CD14-positive monocyte (primary cell): ENCODE measurements around the gene RNF220. TPM values are rescaled to one million over a fixed set of nuclear protein-coding genes. Genes with fewer than 3 reads are reported as not detected.

ENCODE experiments used
- DNase-seq, 3 donors: peaks; one replicate each; pipeline ENCODE4 v3.0.0-alpha.2; 2011 to 2022
- H2AFZ ChIP-seq: 2 replicates; pipeline ENCODE4 v1.6.0; 2012; ENCODE audit warnings: mild to moderate bottlenecking, low read depth, low read length, inconsistent platforms; ENCODE audit not compliant: insufficient read depth, poor library complexity, severe bottlenecking
- H3K27ac ChIP-seq, 2 donors: 1 replicate in 1 of 2; 2 replicates in 1 of 2; pipeline ENCODE4 v1.5.1; 2012 to 2013; ENCODE audit warnings: low read length in 2 of 2, control low read depth in 1 of 2, inconsistent platforms in 1 of 2, low read depth in 1 of 2, mild to moderate bottlenecking in 1 of 2
- H3K27me3 ChIP-seq, 2 donors: one replicate each; pipeline versions ENCODE4 v1.6.0 to v1.6.1; 2011 to 2013; ENCODE audit warnings: low read length in 2 of 2; ENCODE audit not compliant: control insufficient read depth in 2 of 2, insufficient read depth in 2 of 2
- H3K36me3 ChIP-seq, 2 donors: replicated peaks in 1 of 2; 1 replicate in 1 of 2; 2 replicates in 1 of 2; pipeline versions ENCODE4 v1.5.1 to v1.6.1; 2012 to 2013; ENCODE audit warnings: low read length in 2 of 2, control low read depth in 1 of 2, inconsistent platforms in 1 of 2, mild to moderate bottlenecking in 1 of 2; ENCODE audit not compliant: insufficient read depth in 2 of 2, control insufficient read depth in 1 of 2
- H3K4me1 ChIP-seq, 2 donors: 1 replicate in 1 of 2; 2 replicates in 1 of 2; pipeline versions ENCODE4 v1.5.1 to v1.6.1; 2012 to 2013; ENCODE audit warnings: low read length in 2 of 2, control low read depth in 1 of 2, inconsistent platforms in 1 of 2, mild to moderate bottlenecking in 1 of 2, moderate library complexity in 1 of 2; ENCODE audit not compliant: insufficient read depth in 2 of 2, control insufficient read depth in 1 of 2
- H3K4me2 ChIP-seq: replicated peaks from 2 replicates; pipeline ENCODE3; 2012; ENCODE audit warnings: low read length, moderate library complexity, mild to moderate bottlenecking; ENCODE audit not compliant: poor library complexity, severe bottlenecking; ENCODE audit errors: extremely low read depth
- H3K4me3 ChIP-seq, 3 experiments: fragments of 200-600 bp in 1 of 3; sonication (generic) in 1 of 3; replicated peaks in 1 of 3; 1 replicate in 2 of 3; 2 replicates in 1 of 3; pipeline ENCODE4 v1.5.1; 2011 to 2013; ENCODE audit warnings: low read length in 3 of 3, mild to moderate bottlenecking in 3 of 3, control low read depth in 2 of 3, low read depth in 2 of 3, inconsistent platforms in 1 of 3, moderate library complexity in 1 of 3
- H3K79me2 ChIP-seq: 2 replicates; pipeline ENCODE4 v1.6.0; 2012; ENCODE audit warnings: mild to moderate bottlenecking, control low read depth, inconsistent platforms, low read length, moderate library complexity; ENCODE audit not compliant: insufficient read depth
- H3K9ac ChIP-seq: 2 replicates; pipeline ENCODE4 v1.6.0; 2017; ENCODE audit warnings: low read length, mild to moderate bottlenecking; ENCODE audit not compliant: insufficient read depth, poor library complexity, severe bottlenecking
- H3K9me3 ChIP-seq, 2 donors: replicated peaks in 1 of 2; 1 replicate in 1 of 2; 2 replicates in 1 of 2; pipeline versions ENCODE4 v1.5.1 to v1.6.1; 2012 to 2013; ENCODE audit warnings: low read length in 2 of 2, control low read depth in 1 of 2; ENCODE audit not compliant: control insufficient read depth in 1 of 2, insufficient read depth in 1 of 2
- H4K20me1 ChIP-seq: 2 replicates; pipeline ENCODE4 v1.6.0; 2012; ENCODE audit warnings: mild to moderate bottlenecking, low read length, control low read depth, moderate library complexity; ENCODE audit not compliant: insufficient read depth
- H3K27ac Mint-ChIP-seq, 7 donors: one replicate each; pipeline ENCODE4 v1.8.0; 2020; ENCODE audit warnings: mild to moderate bottlenecking in 7 of 7, mixed read lengths in 7 of 7, moderate library complexity in 6 of 7, inconsistent platforms in 2 of 7
- H3K27me3 Mint-ChIP-seq, 3 donors: one replicate each; pipeline ENCODE4 v1.8.0; 2021 to 2022; ENCODE audit warnings: low read depth in 3 of 3, mild to moderate bottlenecking in 3 of 3, mixed read lengths in 3 of 3, moderate library complexity in 3 of 3, inconsistent platforms in 1 of 3
- H3K36me3 Mint-ChIP-seq, 2 donors: one replicate each; pipeline ENCODE4 v1.8.0; 2020; ENCODE audit warnings: mixed read lengths in 2 of 2, inconsistent platforms in 1 of 2, mild to moderate bottlenecking in 1 of 2
- H3K4me1 Mint-ChIP-seq: one replicate; pipeline ENCODE4 v1.8.0; 2020; ENCODE audit warnings: mild to moderate bottlenecking, mixed read lengths
- H3K4me3 Mint-ChIP-seq, 2 donors: one replicate each; pipeline ENCODE4 v1.8.0; 2020; ENCODE audit warnings: mild to moderate bottlenecking in 2 of 2, mixed read lengths in 2 of 2, moderate library complexity in 1 of 2
- H3K9me3 Mint-ChIP-seq, 7 donors: one replicate each; pipeline ENCODE4 v1.8.0; 2020 to 2022; ENCODE audit warnings: mixed read lengths in 7 of 7, mild to moderate bottlenecking in 6 of 7, moderate library complexity in 6 of 7, inconsistent platforms in 2 of 7
- WGBS: methylation state at CpG from one replicate; pipeline ENCODE4 v1.1.5; 2013; ENCODE audit warnings: missing lambda C conversion rate; ENCODE audit not compliant: insufficient coverage; 5-methylcytosine and 5-hydroxymethylcytosine counted together
- intact Hi-C, 2 donors: fragments of 100-400 bp; cut with micrococcal nuclease; formaldehyde crosslinking; loops; one replicate each; pipeline versions ENCODE4 v1.15.0 to v1.15.1; 2023
- polyA plus RNA-seq, 3 donors: library from polyadenylated mRNA; depleted of rRNA in 1 of 3; unstranded in 2 of 3; stranded (reverse) in 1 of 3; fragments of 300-500 nt in 2 of 3; fragments of >200 nt in 1 of 3; fragmentation: Illumina TruSeq in 2 of 3; gene quantifications; 1 replicate in 2 of 3; 2 replicates in 1 of 3; pipeline ENCODE4 v1.2.3, GENCODE V29; 2012 to 2021
- TF ChIP-seq, protein P1 (sequence below): fragments of 200-600 bp; IDR thresholded peaks from one replicate; pipeline ENCODE4 v1.8.0; 2022; ENCODE audit warnings: antibody characterized with exemption, mild to moderate bottlenecking

Gene RNF220
- polyA plus RNA-seq, 3 donors, result 39.4 to 133 (median 49.4) TPM

DNA sequence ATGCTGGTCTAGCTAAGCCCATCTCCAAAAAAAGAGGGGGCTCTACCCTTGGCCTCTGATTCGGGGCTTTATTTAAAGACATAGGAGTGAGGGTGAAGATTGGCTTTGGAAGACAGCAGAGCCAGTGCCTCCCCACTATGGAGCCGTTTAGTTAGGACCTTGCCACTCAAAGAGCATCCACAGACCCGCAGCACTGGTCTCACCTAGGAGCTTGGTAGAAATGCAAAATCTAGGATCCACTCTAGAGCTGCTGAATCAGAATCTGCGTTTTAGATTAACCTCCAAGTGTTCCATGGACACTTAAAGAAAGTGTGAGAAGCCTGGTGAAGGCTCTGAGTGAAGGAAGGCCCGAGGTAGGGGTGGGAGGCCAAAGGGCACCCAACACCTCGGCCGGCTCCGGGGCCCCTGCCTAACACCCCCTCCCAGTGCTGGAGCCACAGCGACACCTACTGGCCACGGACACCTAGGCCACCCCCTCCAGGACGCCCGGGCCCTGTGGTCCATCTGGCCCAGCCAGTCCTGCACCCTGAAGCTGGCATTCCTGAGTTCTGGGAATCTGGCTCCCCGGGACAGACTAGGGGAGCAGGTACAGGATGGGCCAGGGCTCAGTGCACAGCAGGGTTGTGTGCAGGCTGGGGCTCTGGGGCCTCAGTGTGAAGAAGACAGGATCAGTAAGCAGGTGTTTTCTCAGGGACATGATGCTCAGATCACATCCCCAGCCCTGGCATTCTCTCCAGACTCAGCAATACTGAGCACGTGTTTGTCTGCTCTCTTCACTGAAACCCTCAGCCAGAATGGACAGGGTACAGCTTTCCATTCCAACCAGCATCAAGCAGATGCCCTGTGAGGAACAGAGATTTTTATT is 190.0 kb downstream of the RNF220 start:
- H3K4me2 ChIP-seq, result no peak overlapping the region

DNA sequence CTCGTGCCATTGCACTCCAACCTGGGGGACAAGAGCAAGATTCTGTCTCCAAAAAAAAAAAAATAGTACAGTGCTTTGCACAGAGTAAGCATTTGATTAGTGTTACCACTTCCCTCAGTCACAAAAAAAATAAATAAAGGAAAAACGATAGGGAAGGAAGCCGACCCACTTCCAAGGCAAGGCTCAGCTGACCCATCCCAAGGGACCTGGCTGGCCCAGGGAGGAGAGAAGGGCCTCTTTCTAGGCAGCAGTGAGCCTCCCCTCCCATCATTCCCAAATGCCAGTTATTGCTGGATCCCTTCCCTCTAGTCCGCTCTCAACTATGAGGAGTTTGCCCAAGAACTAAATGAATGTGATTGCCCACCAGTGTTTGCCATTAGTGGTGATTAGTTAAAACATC is 191.5 kb downstream of the RNF220 start:
- Histone ChIP-seq H2AFZ (no peak overlapping the region), H3K9me3 (no peaks in the 10 kb centered on the region), H3K4me1 (peaks cover 8 to 11% of the 10 kb centered on the region in 2 donors), H3K79me2 (no peaks in the 10 kb centered on the region), H3K36me3 (no peaks in the 10 kb centered on the region), H3K9ac (no peak overlapping the region), H4K20me1 (no peaks in the 10 kb centered on the region), H3K27ac (no peak overlapping the region), H3K4me2 (no peak overlapping the region), H3K4me3 (no peak overlapping the region), H3K27me3 (no peaks in the 10 kb centered on the region)
- TF ChIP-seq, protein P1, sequence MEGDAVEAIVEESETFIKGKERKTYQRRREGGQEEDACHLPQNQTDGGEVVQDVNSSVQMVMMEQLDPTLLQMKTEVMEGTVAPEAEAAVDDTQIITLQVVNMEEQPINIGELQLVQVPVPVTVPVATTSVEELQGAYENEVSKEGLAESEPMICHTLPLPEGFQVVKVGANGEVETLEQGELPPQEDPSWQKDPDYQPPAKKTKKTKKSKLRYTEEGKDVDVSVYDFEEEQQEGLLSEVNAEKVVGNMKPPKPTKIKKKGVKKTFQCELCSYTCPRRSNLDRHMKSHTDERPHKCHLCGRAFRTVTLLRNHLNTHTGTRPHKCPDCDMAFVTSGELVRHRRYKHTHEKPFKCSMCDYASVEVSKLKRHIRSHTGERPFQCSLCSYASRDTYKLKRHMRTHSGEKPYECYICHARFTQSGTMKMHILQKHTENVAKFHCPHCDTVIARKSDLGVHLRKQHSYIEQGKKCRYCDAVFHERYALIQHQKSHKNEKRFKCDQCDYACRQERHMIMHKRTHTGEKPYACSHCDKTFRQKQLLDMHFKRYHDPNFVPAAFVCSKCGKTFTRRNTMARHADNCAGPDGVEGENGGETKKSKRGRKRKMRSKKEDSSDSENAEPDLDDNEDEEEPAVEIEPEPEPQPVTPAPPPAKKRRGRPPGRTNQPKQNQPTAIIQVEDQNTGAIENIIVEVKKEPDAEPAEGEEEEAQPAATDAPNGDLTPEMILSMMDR, result no peak
- intact Hi-C loops, result loop anchor here in 1 of 2 donors (10.0 kb wide), 1 partner anchor 382 kb away; the partner anchor contains the start of gene DMAP1
- DNase-seq, result no peak
- Mint-ChIP-seq H3K36me3 (no peaks in the 10 kb centered on the region), H3K27me3 (peaks cover 0 to 3% (median 3%) of the 10 kb centered on the region in 3 donors), H3K4me3 (no peak overlapping the region), H3K9me3 (no peaks in the 10 kb centered on the region), H3K27ac (no peak overlapping the region), H3K4me1 (peaks cover 10% of the 10 kb centered on the region)
- no CpG with 5 or more reads among the region's 4 CpGs for WGBS

More for the DNA sequence above, 190.0 kb downstream of the RNF220 start:
- no peak overlapping the region for H3K27ac ChIP-seq
- H3K79me2 ChIP-seq, result no peaks in the 10 kb centered on the region
- H3K4me1 Mint-ChIP-seq, result peaks cover 20% of the 10 kb centered on the region
- no peak overlapping the region for H3K4me3 ChIP-seq
- intact Hi-C loops, result loop anchor here (1.0 to 10.0 kb wide), 2 partner anchors 217 to 380 kb away; partner anchors contain the start of gene DMAP1 (in 1 of the 2)
- DNase-seq, result peak; percentile 64 to 71 (median 71)
- H3K36me3 Mint-ChIP-seq, result no peaks in the 10 kb centered on the region
- peak overlapping the region in 1 of 7 donors; percentile 64 for H3K27ac Mint-ChIP-seq
- no peak overlapping the region for H3K9ac ChIP-seq
- H3K9me3 Mint-ChIP-seq, result no peaks in the 10 kb centered on the region
- no peaks in the 10 kb centered on the region for H3K36me3 ChIP-seq
- H2AFZ ChIP-seq, result peak overlapping the region; percentile 29
- H4K20me1 ChIP-seq, result no peaks in the 10 kb centered on the region
- peaks cover 14 to 17% of the 10 kb centered on the region in 2 donors for H3K4me1 ChIP-seq
- no peak overlapping the region for H3K4me3 Mint-ChIP-seq
- WGBS, result 51% methylated on average over 8 of the region's 14 CpGs
- H3K27me3 ChIP-seq, result no peaks in the 10 kb centered on the region
- peaks cover 0 to 3% (median 3%) of the 10 kb centered on the region in 3 donors for H3K27me3 Mint-ChIP-seq
- H3K9me3 ChIP-seq, result no peaks in the 10 kb centered on the region
- TF ChIP-seq, protein P1, result peak; percentile 99
